Activated B cell treated with CpG ODN at 0.5 μM for 24 hours (primary cell): ENCODE results near the gene SEMA5B. TPM values are rescaled to one million over a fixed set of nuclear protein-coding genes. Genes with fewer than 3 reads are reported as not detected.

Source experiments
- ATAC-seq: fragments of 200-7000 bp; cut with Tn5 transposase; one replicate; pipeline ENCODE4 v1.10.0; 2021; ENCODE audit warnings: low read depth, mild to moderate bottlenecking, moderate library complexity
- CTCF ChIA-PET: fragments of 350-600 bp; sonication (Branson Sonifier 250); formaldehyde crosslinking; loops from one replicate; lab custom pipeline; 2021; ENCODE audit warnings: antibody characterized with exemption; lab: Charles Lee
- POLR2A ChIA-PET: fragments of 350-600 bp; sonication (Branson Sonifier 250); formaldehyde crosslinking; loops from one replicate; lab custom pipeline; 2021; ENCODE audit warnings: antibody characterized with exemption; lab: Charles Lee
- DNase-seq: peaks from one replicate; pipeline ENCODE4 v3.0.0; 2022
- H3K27ac Mint-ChIP-seq: one replicate; pipeline ENCODE4 v1.8.0; 2020; ENCODE audit warnings: mixed read lengths
- H3K27me3 Mint-ChIP-seq: one replicate; pipeline ENCODE4 v1.8.0; 2021; ENCODE audit warnings: mixed read lengths
- H3K36me3 Mint-ChIP-seq: one replicate; pipeline ENCODE4 v1.8.0; 2021; ENCODE audit warnings: low read depth, mixed read lengths
- H3K4me1 Mint-ChIP-seq: one replicate; pipeline ENCODE4 v1.8.0; 2021; ENCODE audit warnings: mixed read lengths
- H3K4me3 Mint-ChIP-seq: one replicate; pipeline ENCODE4 v1.8.0; 2020; ENCODE audit warnings: mild to moderate bottlenecking, mixed read lengths
- H3K9me3 Mint-ChIP-seq: one replicate; pipeline ENCODE4 v1.8.0; 2020; ENCODE audit warnings: mixed read lengths
- intact Hi-C: fragments of 100-400 bp; cut with micrococcal nuclease; formaldehyde crosslinking; loops from one replicate; pipeline ENCODE4 v1.15.1; 2024
- total RNA-seq: library from RNA; stranded (reverse); gene quantifications from 2 replicates; pipeline ENCODE4 v1.2.3, GENCODE V29; 2022
- TF ChIP-seq, protein P1 (sequence below): fragments of 200-600 bp; IDR thresholded peaks from one replicate; pipeline ENCODE4 v1.8.0; 2022; ENCODE audit warnings: antibody characterized with exemption, mild to moderate bottlenecking

The SEMA5B gene
- total RNA-seq, 1 donor from 2014 or later: 1.6 TPM

DNA sequence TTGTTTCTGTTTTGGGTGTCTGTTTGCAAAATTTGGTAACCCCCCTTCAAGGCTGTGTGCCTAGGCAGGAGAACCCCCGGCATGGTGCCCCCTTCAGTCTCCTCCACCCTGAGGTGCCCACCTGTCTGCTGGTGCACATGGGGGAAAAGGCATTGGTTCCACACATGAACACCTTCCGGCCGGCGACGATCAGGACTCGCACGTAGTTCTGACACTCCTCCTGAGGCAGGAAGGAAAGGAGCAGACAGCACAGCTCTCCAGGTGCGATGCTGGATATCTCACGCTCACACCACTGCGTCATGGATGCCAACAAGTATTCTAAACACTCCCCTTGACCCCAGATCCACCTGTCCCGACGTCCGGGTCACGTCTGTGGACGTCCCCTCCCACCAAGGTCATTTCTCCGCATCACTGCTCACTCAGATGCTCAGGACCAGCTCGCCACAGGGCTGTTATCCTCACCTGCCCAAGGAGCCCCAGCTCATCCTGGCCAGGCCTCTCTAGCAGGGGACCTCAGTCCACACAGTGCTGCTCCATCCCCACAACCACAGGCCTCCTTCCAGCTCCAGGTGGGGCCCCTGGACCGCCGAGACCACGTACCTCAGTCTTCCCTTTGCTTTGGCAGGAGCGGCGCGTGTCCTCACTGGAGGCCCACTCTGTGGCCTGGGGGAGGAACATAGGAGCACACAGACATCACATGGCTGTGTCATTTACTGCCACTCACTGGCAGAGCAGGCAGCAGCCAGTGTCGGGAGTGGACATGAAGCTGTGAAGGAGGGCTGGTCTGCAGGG is 99.0 kb downstream of the SEMA5B start:
- peaks cover 5% of the 10 kb centered on the region for H3K27me3 Mint-ChIP-seq
- DNase-seq: no peak
- no peaks in the 10 kb centered on the region for H3K4me1 Mint-ChIP-seq
- no peaks in the 10 kb centered on the region for H3K36me3 Mint-ChIP-seq
- no peak overlapping the region for H3K4me3 Mint-ChIP-seq
- no peaks in the 10 kb centered on the region for H3K9me3 Mint-ChIP-seq
- H3K27ac Mint-ChIP-seq: no peak overlapping the region
- no peak for ATAC-seq
- CTCF ChIA-PET: no interaction called here
- intact Hi-C loops: no loop called here
- POLR2A ChIA-PET: no interaction called here
- TF ChIP-seq, protein P1, sequence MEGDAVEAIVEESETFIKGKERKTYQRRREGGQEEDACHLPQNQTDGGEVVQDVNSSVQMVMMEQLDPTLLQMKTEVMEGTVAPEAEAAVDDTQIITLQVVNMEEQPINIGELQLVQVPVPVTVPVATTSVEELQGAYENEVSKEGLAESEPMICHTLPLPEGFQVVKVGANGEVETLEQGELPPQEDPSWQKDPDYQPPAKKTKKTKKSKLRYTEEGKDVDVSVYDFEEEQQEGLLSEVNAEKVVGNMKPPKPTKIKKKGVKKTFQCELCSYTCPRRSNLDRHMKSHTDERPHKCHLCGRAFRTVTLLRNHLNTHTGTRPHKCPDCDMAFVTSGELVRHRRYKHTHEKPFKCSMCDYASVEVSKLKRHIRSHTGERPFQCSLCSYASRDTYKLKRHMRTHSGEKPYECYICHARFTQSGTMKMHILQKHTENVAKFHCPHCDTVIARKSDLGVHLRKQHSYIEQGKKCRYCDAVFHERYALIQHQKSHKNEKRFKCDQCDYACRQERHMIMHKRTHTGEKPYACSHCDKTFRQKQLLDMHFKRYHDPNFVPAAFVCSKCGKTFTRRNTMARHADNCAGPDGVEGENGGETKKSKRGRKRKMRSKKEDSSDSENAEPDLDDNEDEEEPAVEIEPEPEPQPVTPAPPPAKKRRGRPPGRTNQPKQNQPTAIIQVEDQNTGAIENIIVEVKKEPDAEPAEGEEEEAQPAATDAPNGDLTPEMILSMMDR: no peak

DNA sequence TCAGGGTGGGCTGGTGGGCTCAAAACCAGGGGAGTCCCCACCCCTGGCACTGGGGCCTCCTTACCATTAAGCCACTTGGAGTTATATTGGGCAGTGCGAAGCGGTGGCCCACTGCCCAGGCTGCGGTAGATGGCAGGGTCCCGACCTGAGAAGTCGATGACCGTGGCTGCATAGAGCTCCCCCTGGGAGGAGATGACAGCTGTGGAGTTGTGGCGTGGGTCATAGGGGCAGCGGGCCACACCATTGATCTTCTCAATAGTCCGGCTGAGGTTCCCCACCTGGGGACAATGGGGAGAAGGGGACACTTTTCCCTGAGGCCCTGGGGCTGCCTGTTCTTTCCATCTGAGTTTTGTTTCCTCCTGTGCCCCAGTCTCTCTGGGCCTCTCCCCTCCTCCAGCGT is 99.8 kb downstream of the SEMA5B start:
- ATAC-seq (no peak), DNase-seq (no peak)
- ChIA-PET POLR2A (no interaction called here), CTCF (no interaction called here)
- Mint-ChIP-seq H3K4me1 (peaks cover under 1% of the 10 kb centered on the region), H3K4me3 (no peak overlapping the region), H3K27me3 (peaks cover 2% of the 10 kb centered on the region), H3K9me3 (no peaks in the 10 kb centered on the region), H3K36me3 (no peaks in the 10 kb centered on the region), H3K27ac (no peak overlapping the region)
- TF ChIP-seq, protein P1: no peak
- intact Hi-C loops: no loop called here

DNA sequence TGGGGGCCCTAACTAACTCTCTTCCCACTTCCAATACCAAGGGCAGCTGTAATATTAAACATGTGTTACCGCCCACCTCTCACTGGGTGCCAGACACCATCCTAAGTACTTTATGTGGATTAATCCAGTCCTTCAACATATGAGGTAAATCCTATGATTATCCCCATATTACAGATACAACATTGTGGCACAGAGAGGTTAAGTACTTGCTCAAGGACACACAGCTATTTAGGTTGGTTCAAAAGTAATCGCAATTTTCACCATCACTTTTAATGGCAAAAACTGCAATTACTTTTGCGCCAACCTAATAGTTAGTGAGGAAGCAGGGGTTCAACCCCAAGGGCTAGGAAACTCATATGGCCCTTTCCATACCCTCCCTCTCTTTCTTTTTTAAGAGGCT is 100.8 kb downstream of the SEMA5B start:
- POLR2A ChIA-PET: no interaction called here
- Mint-ChIP-seq H3K4me3 (no peak overlapping the region), H3K36me3 (no peaks in the 10 kb centered on the region), H3K27me3 (peaks cover 3% of the 10 kb centered on the region), H3K4me1 (peaks cover 4% of the 10 kb centered on the region), H3K9me3 (no peaks in the 10 kb centered on the region), H3K27ac (no peak overlapping the region)
- DNase-seq: no peak
- no peak for ATAC-seq
- CTCF ChIA-PET: no interaction called here
- TF ChIP-seq, protein P1: no peak
- intact Hi-C loops: no loop called here

DNA sequence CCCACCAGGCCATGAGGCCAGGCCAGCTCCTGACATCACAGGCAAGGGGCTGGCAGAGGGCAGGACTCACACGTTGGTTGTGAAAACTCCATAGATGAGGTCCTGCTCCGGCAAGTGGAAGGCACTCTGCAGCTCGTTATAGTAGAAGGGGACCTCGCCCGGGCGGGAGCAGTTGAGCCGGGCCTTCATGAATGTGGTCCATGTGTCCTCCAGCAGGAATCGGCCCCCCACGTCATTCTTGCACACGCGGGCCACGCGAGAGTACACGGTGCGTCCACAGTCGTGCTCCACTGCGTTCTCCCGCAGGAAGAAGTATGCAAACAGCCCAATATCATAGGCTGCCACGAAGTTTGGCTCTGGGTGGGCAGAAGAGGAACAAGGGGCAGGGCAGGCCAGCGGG is 101.2 kb downstream of the SEMA5B start:
- H3K9me3 Mint-ChIP-seq: no peaks in the 10 kb centered on the region
- no peaks in the 10 kb centered on the region for H3K36me3 Mint-ChIP-seq
- no peak overlapping the region for H3K4me3 Mint-ChIP-seq
- TF ChIP-seq, protein P1: no peak
- POLR2A ChIA-PET: no interaction called here
- H3K4me1 Mint-ChIP-seq: peaks cover 7% of the 10 kb centered on the region
- DNase-seq: no peak
- no peak overlapping the region for H3K27ac Mint-ChIP-seq
- CTCF ChIA-PET: interaction anchor here (0.6 kb wide), 1 partner anchor 73 kb away, joined by 3 read pairs; no protein-coding TSS in a partner anchor
- intact Hi-C loops: no loop called here
- ATAC-seq: no peak
- H3K27me3 Mint-ChIP-seq: peaks cover 6% of the 10 kb centered on the region

DNA sequence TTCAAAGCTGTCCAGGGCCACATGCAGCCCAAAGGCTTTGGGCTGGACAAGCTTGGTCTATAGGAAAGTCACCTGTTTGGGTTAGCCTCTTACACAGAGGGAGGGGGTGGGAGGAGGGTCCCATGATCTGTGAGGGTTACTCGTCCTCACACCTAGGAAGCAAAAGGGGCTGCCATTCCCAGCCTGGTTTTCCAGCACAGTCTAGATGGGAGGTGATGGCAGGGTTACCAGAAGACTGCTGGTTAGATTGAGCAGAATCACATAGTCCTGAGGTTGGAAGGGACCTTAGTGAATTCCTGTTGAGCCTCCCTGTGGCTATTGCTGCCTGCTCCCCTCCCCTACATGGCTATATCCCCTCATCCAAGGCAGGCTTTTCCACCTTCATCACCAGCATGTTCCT is 101.8 kb downstream of the SEMA5B start:
- TF ChIP-seq, protein P1: no peak
- ChIA-PET POLR2A (no interaction called here), CTCF (interaction anchor here (0.6 kb wide), 1 partner anchor 73 kb away, joined by 3 read pairs; no protein-coding TSS in a partner anchor)
- Mint-ChIP-seq H3K4me1 (peaks cover 8% of the 10 kb centered on the region), H3K4me3 (no peak overlapping the region), H3K36me3 (no peaks in the 10 kb centered on the region), H3K27me3 (peaks cover 10% of the 10 kb centered on the region), H3K9me3 (no peaks in the 10 kb centered on the region), H3K27ac (no peak overlapping the region)
- intact Hi-C loops: no loop called here
- ATAC-seq (no peak), DNase-seq (no peak)
